HEK293T (cell line): ENCODE measurements around the gene KNSTRN.

ENCODE experiments used
- CTCF ChIA-PET: fragments of 350-600 bp; formaldehyde crosslinking; extraction: SDS; loops from one replicate; lab custom pipeline; 2021; ENCODE audit warnings: antibody characterized with exemption, inconsistent platforms; lab: Yijun Ruan, JAX
- POLR2A ChIA-PET: fragments of 350-600 bp; formaldehyde crosslinking; extraction: SDS; loops from one replicate; lab custom pipeline; 2020; ENCODE audit warnings: antibody characterized with exemption, inconsistent platforms; lab: Yijun Ruan, JAX
- DNase-seq: peaks from one replicate; pipeline ENCODE4 v3.0.0; 2012; ENCODE audit warnings: mixed read lengths; ENCODE audit errors: extremely low spot score
- ARNT ChIP-seq: fragments of 450-650 bp; IDR thresholded peaks from 2 replicates; pipeline ENCODE4 v1.6.1; 2017; ENCODE audit warnings: mild to moderate bottlenecking
- BHLHE40 ChIP-seq: fragments of 450-650 bp; IDR thresholded peaks from 2 replicates; pipeline ENCODE4 v1.6.1; 2016; ENCODE audit warnings: mild to moderate bottlenecking, moderate library complexity, borderline replicate concordance
- CTBP1 ChIP-seq: fragments of 450-650 bp; IDR thresholded peaks from 2 replicates; pipeline ENCODE4 v1.6.1; 2016; ENCODE audit warnings: borderline replicate concordance
- ELF4 ChIP-seq: fragments of 450-650 bp; IDR thresholded peaks from 2 replicates; pipeline ENCODE4 v1.6.1; 2017; ENCODE audit warnings: antibody characterized with exemption
- FOXA1 ChIP-seq: fragments of 450-650 bp; IDR thresholded peaks from 2 replicates; pipeline ENCODE4 v1.6.1; 2016; ENCODE audit warnings: mild to moderate bottlenecking
- FOXK2 ChIP-seq: fragments of 450-650 bp; IDR thresholded peaks from 2 replicates; pipeline ENCODE4 v1.6.1; 2016; ENCODE audit warnings: mild to moderate bottlenecking
- FOXM1 ChIP-seq: fragments of 450-650 bp; IDR thresholded peaks from 2 replicates; pipeline ENCODE4 v1.6.1; 2017; ENCODE audit warnings: mild to moderate bottlenecking, borderline replicate concordance
- HDGF ChIP-seq: fragments of 450-650 bp; IDR thresholded peaks from 2 replicates; pipeline ENCODE4 v1.6.1; 2017; ENCODE audit warnings: antibody characterized with exemption, borderline replicate concordance
- L3MBTL2 ChIP-seq: fragments of 450-650 bp; conservative IDR thresholded peaks from 2 replicates; pipeline ENCODE4 v1.6.1; 2016; ENCODE audit warnings: mild to moderate bottlenecking
- LEF1 ChIP-seq: fragments of 450-650 bp; IDR thresholded peaks from 2 replicates; pipeline ENCODE4 v1.6.1; 2017; ENCODE audit warnings: mild to moderate bottlenecking, borderline replicate concordance
- NFRKB ChIP-seq: fragments of 450-650 bp; IDR thresholded peaks from 2 replicates; pipeline ENCODE4 v1.6.1; 2016; ENCODE audit warnings: mild to moderate bottlenecking, moderate library complexity
- SP1 ChIP-seq: fragments of 450-650 bp; IDR thresholded peaks from 2 replicates; pipeline ENCODE4 v1.6.1; 2017
- SUZ12 ChIP-seq: fragments of 450-650 bp; IDR thresholded peaks from 2 replicates; pipeline ENCODE4 v1.6.1; 2016; ENCODE audit warnings: mild to moderate bottlenecking
- TARDBP ChIP-seq: fragments of 450-650 bp; IDR thresholded peaks from 2 replicates; pipeline ENCODE4 v1.6.1; 2016
- ZNF384 ChIP-seq: fragments of 450-650 bp; IDR thresholded peaks from 2 replicates; pipeline ENCODE4 v1.6.1; 2016
- TF ChIP-seq, protein P1 (sequence below): fragments of 450-650 bp; IDR thresholded peaks from 2 replicates; pipeline ENCODE4 v1.6.1; 2016

KNSTRN gene

DNA sequence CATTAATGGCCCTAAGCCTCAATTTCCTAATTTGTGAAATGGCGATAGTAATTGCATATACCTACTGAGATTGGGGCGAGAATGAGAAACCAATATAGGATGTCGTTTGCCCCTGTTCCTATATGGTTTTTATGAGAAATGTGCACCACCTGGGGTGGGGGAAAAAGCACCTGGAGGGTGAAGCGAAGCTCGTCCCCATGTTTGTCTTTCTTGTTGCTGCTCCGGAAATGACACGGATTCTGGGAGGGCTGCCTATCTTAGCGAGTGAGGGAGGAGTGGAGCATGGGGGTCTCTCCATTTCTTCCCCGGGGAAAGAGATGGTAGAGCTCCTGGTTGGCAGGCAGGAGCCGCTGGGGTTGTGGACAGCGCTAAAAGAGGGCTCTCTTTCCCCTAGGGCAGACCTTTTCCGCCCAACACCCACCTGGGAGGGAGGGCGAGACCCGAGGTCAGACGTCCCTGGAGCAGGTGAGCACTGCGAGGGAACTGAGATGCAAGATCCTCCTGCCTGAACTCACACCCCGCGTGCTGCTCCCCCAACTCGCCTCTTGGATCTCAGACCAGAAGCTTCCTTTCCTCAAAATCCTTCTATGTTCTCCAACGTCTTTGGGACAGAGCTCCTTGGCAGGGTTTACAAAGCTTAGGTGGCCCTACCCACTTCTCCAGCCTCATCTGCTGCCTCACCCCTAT lies 52.6 kb downstream of the KNSTRN start:
- no peak for DNase-seq
- TF ChIP-seq HDGF (no peak), CTBP1 (no peak), SUZ12 (no peak), FOXA1 (no peak), ZNF384 (no peak), BHLHE40 (no peak), NFRKB (no peak), SP1 (no peak), FOXK2 (no peak), LEF1 (no peak), ELF4 (no peak), ARNT (no peak), FOXM1 (no peak), L3MBTL2 (no peak), TARDBP (no peak)
- TF ChIP-seq, protein P1, sequence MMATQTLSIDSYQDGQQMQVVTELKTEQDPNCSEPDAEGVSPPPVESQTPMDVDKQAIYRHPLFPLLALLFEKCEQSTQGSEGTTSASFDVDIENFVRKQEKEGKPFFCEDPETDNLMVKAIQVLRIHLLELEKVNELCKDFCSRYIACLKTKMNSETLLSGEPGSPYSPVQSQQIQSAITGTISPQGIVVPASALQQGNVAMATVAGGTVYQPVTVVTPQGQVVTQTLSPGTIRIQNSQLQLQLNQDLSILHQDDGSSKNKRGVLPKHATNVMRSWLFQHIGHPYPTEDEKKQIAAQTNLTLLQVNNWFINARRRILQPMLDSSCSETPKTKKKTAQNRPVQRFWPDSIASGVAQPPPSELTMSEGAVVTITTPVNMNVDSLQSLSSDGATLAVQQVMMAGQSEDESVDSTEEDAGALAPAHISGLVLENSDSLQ = no peak
- POLR2A ChIA-PET = no interaction called here
- CTCF ChIA-PET = interaction anchor here (0.9 kb wide), 1 partner anchor 70 kb away, joined by 3 read pairs; no protein-coding TSS in a partner anchor

DNA sequence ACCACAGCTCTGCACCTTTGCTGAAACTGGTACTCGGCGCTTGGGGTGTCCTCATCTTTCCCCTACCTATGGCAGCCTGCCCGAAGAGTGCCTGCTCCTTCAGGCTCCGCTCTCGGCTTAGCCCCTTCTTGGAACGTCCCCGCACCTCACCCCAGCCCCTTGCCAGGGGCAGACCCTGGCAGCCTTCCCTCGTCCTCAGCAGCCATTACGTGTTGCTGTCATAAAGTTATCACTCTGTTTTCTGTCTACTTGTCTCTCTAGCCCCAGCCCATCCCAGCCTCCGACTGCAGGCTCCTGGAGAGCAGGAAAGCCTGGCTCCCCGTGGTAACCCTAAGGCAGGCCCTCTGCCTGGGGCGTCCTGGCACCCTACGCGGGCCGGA lies 53.2 kb downstream of the KNSTRN start:
- POLR2A ChIA-PET = no interaction called here
- TF ChIP-seq SUZ12 (no peak), LEF1 (no peak), ARNT (no peak), FOXK2 (no peak), HDGF (no peak), L3MBTL2 (no peak), FOXM1 (no peak), CTBP1 (no peak), ELF4 (no peak), BHLHE40 (no peak)
- TF ChIP-seq, protein P1 = no peak
- CTCF ChIA-PET = no interaction called here
- no peak for DNase-seq

DNA sequence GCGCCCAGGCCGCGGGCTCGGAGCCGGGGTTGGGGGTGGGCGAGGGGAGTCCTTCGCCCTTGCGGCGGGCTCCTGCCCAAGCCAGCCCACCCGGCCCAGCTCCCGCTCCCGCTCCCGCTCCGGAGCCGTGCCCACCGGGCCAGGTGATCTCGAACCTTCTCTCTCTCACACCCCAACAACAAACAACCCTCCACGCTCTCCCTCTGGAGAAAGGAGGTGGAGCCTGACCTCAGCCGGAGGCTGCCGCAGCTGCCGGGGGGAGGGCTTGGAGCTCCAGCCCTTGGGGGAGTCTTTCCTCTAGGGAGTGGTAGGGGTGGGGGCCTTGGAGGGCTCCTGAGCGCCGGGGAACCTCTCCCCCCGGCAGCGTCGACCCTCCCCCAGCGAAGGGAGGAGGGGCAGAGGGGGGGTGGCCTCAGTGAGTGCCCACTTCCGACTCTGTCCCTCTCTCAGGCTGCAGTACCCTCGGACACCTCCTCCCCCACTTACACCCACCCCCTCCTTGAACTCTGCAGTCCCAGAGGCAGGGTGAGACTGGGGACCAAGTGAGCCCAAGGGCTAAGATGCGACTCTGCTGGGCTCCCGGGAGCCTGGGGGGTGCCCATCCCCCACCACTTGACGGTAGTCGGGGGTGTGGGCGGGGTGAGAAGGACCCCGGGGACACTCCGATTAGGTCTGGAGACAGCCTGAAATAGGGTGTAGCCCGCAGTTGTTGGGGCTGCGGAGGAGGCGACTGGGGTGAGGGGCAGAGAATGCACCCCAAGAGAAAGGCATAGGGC lies 53.8 kb downstream of the KNSTRN start:
- TF ChIP-seq ELF4 (no peak), FOXM1 (no peak)
- ChIA-PET POLR2A (no interaction called here), CTCF (no interaction called here)
- DNase-seq = no peak

DNA sequence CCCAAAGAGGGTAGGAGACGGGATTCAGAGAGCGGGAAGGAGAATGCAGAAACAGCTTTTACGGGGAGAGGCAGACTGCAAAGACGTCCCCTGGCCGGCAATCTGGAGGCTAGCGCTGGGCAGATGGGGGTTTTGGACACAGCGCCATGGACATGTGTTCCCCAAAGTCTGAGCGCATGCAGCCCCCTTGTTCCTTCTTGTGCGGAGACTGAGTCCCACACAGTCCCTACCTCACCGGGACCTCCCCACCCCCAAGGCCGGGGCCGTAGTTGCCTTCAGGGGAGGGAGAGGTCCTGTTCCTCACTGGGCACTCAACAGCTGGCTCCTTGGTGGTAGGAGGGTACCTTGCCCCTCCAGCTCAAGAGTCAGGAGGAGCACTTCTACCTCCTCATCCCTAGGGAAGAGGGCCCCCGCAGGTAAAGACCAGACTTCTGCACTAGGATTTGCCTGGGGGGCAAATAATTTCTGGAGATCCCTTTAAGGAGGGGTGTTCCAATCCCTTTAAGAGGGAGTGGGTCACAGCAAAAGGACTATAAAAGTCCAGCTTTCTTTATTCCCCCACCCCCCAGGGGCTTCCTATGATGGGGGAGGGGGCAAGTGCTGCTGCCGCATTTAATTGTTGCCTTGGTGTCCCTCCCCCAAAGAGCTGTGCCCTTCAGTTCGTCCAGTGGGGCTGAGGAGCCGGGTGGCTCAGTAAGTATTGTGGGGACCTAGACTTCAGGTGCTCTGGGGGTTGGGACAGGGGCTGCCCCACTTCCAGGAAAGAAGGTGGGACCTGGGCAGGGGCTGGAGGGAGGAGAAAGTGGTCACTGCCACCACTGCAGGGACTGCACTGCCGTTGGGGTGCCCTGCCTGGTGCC lies 54.6 kb downstream of the KNSTRN start:
- TF ChIP-seq FOXK2 = no peak
- ChIA-PET CTCF (no interaction called here), POLR2A (no interaction called here)
- DNase-seq = no peak

DNA sequence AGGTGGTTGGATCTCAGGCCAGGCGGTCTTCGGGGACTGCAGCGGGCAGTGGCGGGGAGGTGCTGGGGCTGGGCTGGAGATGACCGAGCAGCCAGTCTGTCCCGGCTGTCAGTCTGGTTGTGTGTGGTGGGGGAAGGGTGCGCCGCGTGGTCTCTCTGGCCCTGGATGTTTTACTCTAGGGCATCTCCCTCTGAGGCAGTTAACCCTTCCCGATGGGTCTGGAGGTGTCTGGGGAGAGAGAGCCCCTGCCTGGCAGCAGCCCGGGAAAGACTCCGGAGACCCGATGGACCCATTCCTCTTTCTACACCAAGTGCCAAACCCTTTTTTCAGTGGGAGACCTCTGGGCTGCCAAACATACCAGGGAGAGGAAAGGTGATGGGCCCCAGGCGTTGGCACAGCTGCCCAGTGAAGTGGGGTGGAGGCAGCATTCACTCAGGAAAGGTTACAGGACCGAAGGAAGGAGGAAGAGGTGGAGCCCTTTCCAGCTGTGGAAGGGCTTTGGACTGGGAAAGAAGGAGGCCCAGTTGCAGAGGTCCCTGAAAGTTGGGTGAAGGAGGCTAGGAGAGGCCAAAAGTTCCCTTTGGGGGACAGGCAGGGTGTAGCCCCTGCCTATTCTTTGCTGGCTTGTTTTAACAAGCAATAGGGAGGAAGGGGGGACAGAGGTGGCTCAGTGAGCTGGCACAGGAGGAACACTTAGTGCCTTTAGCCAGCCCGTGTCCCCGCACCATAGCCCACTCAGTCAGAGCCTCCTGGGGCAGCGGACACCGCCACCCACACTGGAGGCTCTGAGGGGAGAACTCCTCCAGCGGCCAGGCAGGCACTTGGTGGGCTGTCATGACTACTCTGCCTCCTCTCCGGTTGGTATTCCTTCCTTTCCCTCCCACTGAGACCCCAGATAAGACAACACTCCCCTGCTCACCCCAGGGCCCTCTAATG lies 55.5 kb downstream of the KNSTRN start:
- POLR2A ChIA-PET = no interaction called here
- no peak for TF ChIP-seq ZNF384
- TF ChIP-seq LEF1 = no peak
- no peak for TF ChIP-seq ARNT
- no peak for TF ChIP-seq HDGF
- no peak for TF ChIP-seq FOXM1
- no peak for TF ChIP-seq NFRKB
- TF ChIP-seq, protein P1 = no peak
- TF ChIP-seq SUZ12 = no peak
- no peak for TF ChIP-seq ELF4
- no peak for TF ChIP-seq BHLHE40
- TF ChIP-seq SP1 = no peak
- CTCF ChIA-PET = no interaction called here
- no peak for DNase-seq

DNA sequence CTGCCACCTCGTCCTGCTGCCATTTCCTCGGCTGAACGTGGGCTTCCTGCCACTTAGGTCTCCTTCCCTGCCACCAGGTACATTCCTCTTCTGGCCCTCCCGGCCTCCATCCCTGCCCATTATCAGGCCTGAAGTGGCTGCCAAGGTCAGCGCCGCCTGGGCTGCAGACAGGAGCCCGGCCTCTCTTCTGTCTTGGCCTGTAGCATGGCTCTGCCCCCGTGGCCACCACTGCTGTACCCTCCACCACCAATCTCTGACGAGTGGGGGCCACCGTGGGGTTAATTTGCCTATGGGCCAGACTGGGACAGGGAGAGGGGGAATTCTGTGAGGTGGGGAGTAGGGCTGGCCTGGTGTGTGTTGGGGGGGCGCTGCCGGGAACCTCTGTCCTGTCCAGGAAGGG lies 56.2 kb downstream of the KNSTRN start:
- DNase-seq = no peak
- POLR2A ChIA-PET = interaction anchor here (1.4 kb wide), 1 partner anchor 8 kb away, joined by 5 read pairs; no protein-coding TSS in a partner anchor
- TF ChIP-seq ARNT = no peak
- no peak for TF ChIP-seq FOXK2
- no peak for TF ChIP-seq ELF4
- TF ChIP-seq FOXM1 = no peak
- TF ChIP-seq, protein P1 = no peak
- TF ChIP-seq L3MBTL2 = no peak
- no peak for TF ChIP-seq SP1
- no peak for TF ChIP-seq NFRKB
- no peak for TF ChIP-seq LEF1
- TF ChIP-seq HDGF = no peak
- no peak for TF ChIP-seq ZNF384
- TF ChIP-seq BHLHE40 = no peak
- TF ChIP-seq FOXA1 = no peak
- no peak for TF ChIP-seq SUZ12
- TF ChIP-seq TARDBP = no peak
- no peak for TF ChIP-seq CTBP1
- CTCF ChIA-PET = no interaction called here
